Measurements from ENCODE around the gene DLG2.

DNA sequence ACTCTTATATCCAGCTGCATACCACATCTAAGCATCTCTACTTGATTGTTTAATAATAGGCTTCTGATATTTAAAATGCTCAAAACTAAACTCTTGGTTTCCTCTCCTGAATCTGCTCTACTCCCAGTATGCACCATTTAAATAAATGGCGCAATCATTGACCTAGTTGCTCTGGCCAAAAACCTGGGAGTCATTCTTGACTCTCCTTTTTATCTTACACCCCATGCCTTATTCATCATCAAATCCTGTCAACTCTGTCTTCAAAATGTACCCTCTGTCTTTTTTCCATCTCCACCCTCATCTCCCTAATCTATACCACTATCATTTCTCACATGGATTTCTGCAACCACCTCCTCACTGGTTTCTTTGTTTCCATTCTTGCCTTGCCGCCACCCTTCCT, 1941.4 kb downstream of the DLG2 start:
- TF ChIP-seq CTCF (IDR thresholded peaks at IDR 0.05; ENCODE audit: low read depth, low read length, poor library complexity, severe bottlenecking): no peak
- TF ChIP-seq EZH2phosphoT487 (IDR thresholded peaks at IDR 0.05; ENCODE audit: borderline replicate concordance, low read length): no peak

Data from DOHH2 (cell line).